CD4-positive, alpha-beta T cell (primary cell): ENCODE results near the gene CNTN4. TPM values are rescaled to one million over a fixed set of nuclear protein-coding genes. Genes with fewer than 3 reads are reported as not detected.

Source experiments
- ATAC-seq: fragments of 200-7000 bp; cut with Tn5 transposase; one replicate; pipeline ENCODE4 v1.10.0; 2022; ENCODE audit warnings: mild to moderate bottlenecking; ENCODE audit not compliant: poor library complexity
- CTCF ChIA-PET: fragments of 350-600 bp; sonication (Branson Sonifier 250); formaldehyde crosslinking; loops from one replicate; lab custom pipeline; 2021; ENCODE audit warnings: antibody characterized with exemption, inconsistent platforms; lab: Charles Lee
- POLR2A ChIA-PET: fragments of 350-600 bp; sonication (Branson Sonifier 250); formaldehyde crosslinking; loops from one replicate; lab custom pipeline; 2021; ENCODE audit warnings: antibody characterized with exemption, inconsistent platforms; lab: Charles Lee
- DNase-seq, 14 experiments: peaks; one replicate each; pipeline ENCODE4 v3.0.0-alpha.2; 2013 to 2020; ENCODE audit warnings: mixed read lengths in 2 of 14
- H3K27ac ChIP-seq, 2 donors: one replicate each; pipeline versions ENCODE4 v1.5.1 to v1.7.0; 2013; ENCODE audit warnings: low read length in 2 of 2, low read depth in 1 of 2, mild to moderate bottlenecking in 1 of 2
- H3K27me3 ChIP-seq, 2 experiments: 1 replicate in 1 of 2; 2 replicates in 1 of 2; pipeline versions ENCODE4 v1.6.1 to v1.7.0; 2013; ENCODE audit warnings: low read length in 2 of 2, control low read depth in 1 of 2, mild to moderate bottlenecking in 1 of 2, moderate library complexity in 1 of 2; ENCODE audit not compliant: insufficient read depth in 2 of 2, control insufficient read depth in 1 of 2
- H3K36me3 ChIP-seq: one replicate; pipeline ENCODE4 v1.6.1; 2013; ENCODE audit warnings: low read length, control low read depth; ENCODE audit not compliant: insufficient read depth
- H3K4me1 ChIP-seq: one replicate; pipeline ENCODE4 v1.6.1; 2013; ENCODE audit warnings: low read length, control low read depth; ENCODE audit not compliant: insufficient read depth
- H3K4me3 ChIP-seq: one replicate; pipeline ENCODE4 v1.5.1; 2013; ENCODE audit warnings: mild to moderate bottlenecking, low read length, moderate library complexity
- H3K9me3 ChIP-seq, 2 experiments: 1 replicate in 1 of 2; 2 replicates in 1 of 2; pipeline versions ENCODE4 v1.6.1 to v1.7.0; 2013; ENCODE audit warnings: low read length in 2 of 2, mild to moderate bottlenecking in 2 of 2, control low read depth in 1 of 2, moderate library complexity in 1 of 2; ENCODE audit not compliant: control insufficient read depth in 1 of 2, insufficient read depth in 1 of 2
- H3K27ac Mint-ChIP-seq: one replicate; pipeline ENCODE4 v1.8.0; 2020; ENCODE audit warnings: mixed read lengths
- H3K27me3 Mint-ChIP-seq: one replicate; pipeline ENCODE4 v1.8.0; 2021; ENCODE audit warnings: mixed read lengths
- H3K36me3 Mint-ChIP-seq: one replicate; pipeline ENCODE4 v1.8.0; 2021; ENCODE audit warnings: low read depth, mixed read lengths
- H3K4me1 Mint-ChIP-seq: one replicate; pipeline ENCODE4 v1.8.0; 2021; ENCODE audit warnings: low read depth, mixed read lengths
- H3K4me3 Mint-ChIP-seq: one replicate; pipeline ENCODE4 v1.8.0; 2020; ENCODE audit warnings: mild to moderate bottlenecking, mixed read lengths
- H3K9me3 Mint-ChIP-seq: one replicate; pipeline ENCODE4 v1.8.0; 2020; ENCODE audit warnings: mixed read lengths
- CTCF ChIP-seq: fragments of 200-600 bp; IDR thresholded peaks from one replicate; pipeline ENCODE4 v1.8.0; 2022; ENCODE audit warnings: antibody characterized with exemption, mild to moderate bottlenecking
- intact Hi-C, 2 experiments: fragments of 100-400 bp; cut with DNase I in 1 of 2; cut with micrococcal nuclease in 1 of 2; formaldehyde crosslinking; loops; one replicate each; pipeline versions ENCODE4 v1.15.1 to v1.9.0; 2023 to 2025; cut with DNase I, micrococcal nuclease
- total RNA-seq, 174 experiments: library from RNA in 2 of 174; stranded (reverse) in 2 of 174; gene quantifications; one replicate each; pipeline ENCODE4 v1.2.3 and lab custom pipeline; 2021 to 2026

The CNTN4 gene
- total RNA-seq, 2 experiments from 2014 or later = not detected

DNA sequence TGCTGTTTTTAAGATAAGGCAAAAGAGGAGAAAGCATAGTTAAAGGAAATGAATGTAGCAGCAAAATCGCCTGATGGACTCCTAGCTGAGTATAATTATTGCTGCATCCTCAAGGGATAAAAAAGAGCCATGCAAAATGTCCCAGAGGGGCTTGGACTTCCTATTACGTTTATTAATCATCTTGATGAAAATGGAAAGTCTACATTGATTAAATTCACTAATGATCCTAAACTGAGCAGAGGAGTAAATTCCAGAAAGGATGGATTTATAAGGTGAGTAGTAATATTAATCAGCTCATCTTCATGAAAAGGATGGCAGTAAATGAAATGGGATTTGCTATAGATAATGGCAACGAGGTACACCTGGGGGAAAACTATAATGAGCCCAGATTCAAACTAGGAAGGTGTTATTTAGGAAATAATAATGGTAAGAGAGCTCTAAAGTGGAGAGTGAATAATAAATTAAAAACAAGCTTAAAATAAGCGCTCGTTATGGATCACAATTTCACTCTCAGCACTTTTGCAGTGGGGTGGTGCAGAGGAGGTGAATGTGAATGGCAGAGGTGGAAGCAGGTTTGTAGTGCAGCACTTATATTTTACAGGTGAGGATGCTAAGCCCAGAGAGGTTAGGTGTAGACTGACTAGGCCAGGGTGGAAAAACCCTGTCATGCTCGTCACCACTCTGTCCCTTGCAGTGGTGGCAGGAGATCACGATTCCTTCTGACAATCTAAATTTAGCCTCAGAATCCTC lies 989.2 kb downstream of the CNTN4 start:
- no peak for DNase-seq
- Mint-ChIP-seq H3K4me3 (no peak overlapping the region), H3K4me1 (no peaks in the 10 kb centered on the region), H3K27ac (no peak overlapping the region), H3K9me3 (no peaks in the 10 kb centered on the region), H3K36me3 (no peaks in the 10 kb centered on the region), H3K27me3 (no peaks in the 10 kb centered on the region)
- no peak overlapping the region for H3K4me3 ChIP-seq
- TF ChIP-seq CTCF = no peak
- no peaks in the 10 kb centered on the region for H3K27me3 ChIP-seq
- H3K4me1 ChIP-seq = no peaks in the 10 kb centered on the region
- H3K36me3 ChIP-seq = no peaks in the 10 kb centered on the region
- ChIA-PET CTCF (no interaction called here), POLR2A (no interaction called here)
- intact Hi-C loops = no loop called here
- no peak for ATAC-seq
- no peak overlapping the region for H3K27ac ChIP-seq
- no peaks in the 10 kb centered on the region for H3K9me3 ChIP-seq

DNA sequence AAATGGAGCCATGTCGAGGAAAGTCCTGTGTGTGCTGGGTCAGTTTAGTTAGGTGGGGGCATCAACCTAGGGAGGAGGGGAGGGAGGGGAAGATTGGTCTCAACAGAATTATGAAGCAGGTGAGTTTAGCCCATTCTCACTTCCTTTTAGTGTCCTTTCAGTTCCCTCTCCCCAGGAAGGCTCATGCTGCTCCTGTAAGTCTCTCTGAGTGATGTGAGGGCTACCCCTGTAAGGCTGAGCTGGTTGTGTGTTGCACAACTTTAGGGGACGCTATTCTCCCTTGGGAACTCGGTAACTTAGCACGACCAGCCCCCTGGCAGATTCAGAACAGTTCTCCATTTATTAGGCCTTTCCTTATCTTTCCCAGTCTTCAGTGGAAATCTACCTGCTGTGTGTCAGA lies 990.4 kb downstream of the CNTN4 start:
- Histone ChIP-seq H3K36me3 (no peaks in the 10 kb centered on the region), H3K4me3 (no peak overlapping the region), H3K9me3 (no peaks in the 10 kb centered on the region), H3K27me3 (no peaks in the 10 kb centered on the region), H3K4me1 (no peaks in the 10 kb centered on the region), H3K27ac (no peak overlapping the region)
- no peak for TF ChIP-seq CTCF
- intact Hi-C loops = no loop called here
- no peak overlapping the region for H3K27ac Mint-ChIP-seq
- no peaks in the 10 kb centered on the region for H3K27me3 Mint-ChIP-seq
- ChIA-PET POLR2A (interaction anchor here (0.6 kb wide), 1 partner anchor 50 kb away, joined by 3 read pairs; no protein-coding TSS in a partner anchor), CTCF (no interaction called here)
- H3K4me3 Mint-ChIP-seq = no peak overlapping the region
- H3K9me3 Mint-ChIP-seq = no peaks in the 10 kb centered on the region
- H3K36me3 Mint-ChIP-seq = no peaks in the 10 kb centered on the region
- DNase-seq (no peak), ATAC-seq (no peak)
- no peaks in the 10 kb centered on the region for H3K4me1 Mint-ChIP-seq

DNA sequence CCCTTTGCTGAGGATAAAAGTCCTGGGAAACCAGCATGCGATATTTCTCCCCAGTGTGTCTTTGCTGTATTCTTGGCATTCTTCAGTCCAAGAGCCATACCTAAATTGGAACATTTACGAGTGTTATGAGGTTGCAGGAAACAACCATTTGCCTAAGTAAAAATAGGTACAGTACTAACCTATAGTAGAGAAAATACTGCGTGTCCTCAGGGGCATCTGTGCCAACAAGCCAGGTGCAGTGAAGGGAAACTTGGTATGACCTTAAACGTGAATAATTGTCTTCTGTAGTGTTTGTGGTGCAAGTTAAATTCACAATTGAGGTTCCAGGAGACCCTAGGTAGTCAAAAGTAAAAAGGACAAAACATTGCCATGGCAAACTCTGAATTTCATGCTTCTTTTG lies 999.3 kb downstream of the CNTN4 start:
- no peak overlapping the region for H3K4me3 ChIP-seq
- H3K27me3 ChIP-seq = no peaks in the 10 kb centered on the region
- H3K27ac ChIP-seq = no peak overlapping the region
- intact Hi-C loops = no loop called here
- H3K4me1 ChIP-seq = no peaks in the 10 kb centered on the region
- H3K9me3 ChIP-seq = no peaks in the 10 kb centered on the region
- CTCF ChIA-PET = no interaction called here
- H3K27me3 Mint-ChIP-seq = peaks cover 5% of the 10 kb centered on the region
- POLR2A ChIA-PET = no interaction called here
- DNase-seq (no peak), ATAC-seq (no peak)
- TF ChIP-seq CTCF = no peak
- H3K36me3 Mint-ChIP-seq = no peaks in the 10 kb centered on the region
- H3K4me1 Mint-ChIP-seq = no peaks in the 10 kb centered on the region
- H3K27ac Mint-ChIP-seq = no peak overlapping the region
- H3K9me3 Mint-ChIP-seq = no peaks in the 10 kb centered on the region
- H3K36me3 ChIP-seq = no peaks in the 10 kb centered on the region
- no peak overlapping the region for H3K4me3 Mint-ChIP-seq
